ENCODE results near the gene FAM20C. TPM values are rescaled to one million over a fixed set of nuclear protein-coding genes. Genes with fewer than 3 reads are reported as not detected.
A peak's percentile ranks its signal among the peaks of the same experiment; 100 is the strongest.

The FAM20C gene
- total and polyA plus RNA-seq, 7 experiments from 2014 or later, result 0.22 to 27.0 (median 4.6) TPM; not detected in 2

- CTCF ChIA-PET, result no interaction called here
- DNase-seq, result no peak
- H3K36me3 ChIP-seq (ENCODE audit: control insufficient read depth in 2 of 3, insufficient read depth in 3 of 3, low read length in 3 of 3), result no peaks in the 10 kb centered on the region
These were observed 37.0 kb downstream of the FAM20C start for GRCh38 chr7:229184-229964.

GRCh38 chr7:230274-230673 is 37.9 kb downstream of the FAM20C start:
- ChIA-PET POLR2A (no interaction called here), CTCF (no interaction called here)
- Histone ChIP-seq H3K9me3 (ENCODE audit: control insufficient read depth in 2 of 3, low read length in 3 of 3) (no peaks in the 10 kb centered on the region), H3K27me3 (ENCODE audit: control insufficient read depth in 2 of 2, insufficient read depth in 2 of 2, low read length in 2 of 2) (no peaks in the 10 kb centered on the region), H3K4me3 (ENCODE audit: low read length) (no peak overlapping the region), H3K36me3 (ENCODE audit: control insufficient read depth in 2 of 3, insufficient read depth in 3 of 3, low read length in 3 of 3) (no peaks in the 10 kb centered on the region), H3K27ac (ENCODE audit: low read depth, low read length) (no peak overlapping the region), H3K4me1 (ENCODE audit: control insufficient read depth in 2 of 2, insufficient read depth in 2 of 2, low read length in 2 of 2) (no peaks in the 10 kb centered on the region)
- Mint-ChIP-seq H3K4me3 (no peak overlapping the region), H3K9me3 (no peaks in the 10 kb centered on the region), H3K36me3 (no peaks in the 10 kb centered on the region), H3K27me3 (peaks cover 0 to 15% (median 0%) of the 10 kb centered on the region in 5 donors), H3K27ac (no peak overlapping the region), H3K4me1 (no peaks in the 10 kb centered on the region)
- no peak for DNase-seq
- intact Hi-C loops (cut with micrococcal nuclease), result no loop called here
- no peak for ATAC-seq

More at GRCh38 chr7:229184-229964, 37.0 kb downstream of the FAM20C start:
- peaks cover 0 to 15% (median 0%) of the 10 kb centered on the region in 5 donors for H3K27me3 Mint-ChIP-seq
- no peaks in the 10 kb centered on the region for H3K27me3 ChIP-seq (ENCODE audit: control insufficient read depth in 2 of 2, insufficient read depth in 2 of 2, low read length in 2 of 2)
- POLR2A ChIA-PET, result no interaction called here
- no peaks in the 10 kb centered on the region for H3K4me1 ChIP-seq (ENCODE audit: control insufficient read depth in 2 of 2, insufficient read depth in 2 of 2, low read length in 2 of 2)
- no peak for ATAC-seq
- H3K4me1 Mint-ChIP-seq, result no peaks in the 10 kb centered on the region
- no peak overlapping the region for H3K4me3 ChIP-seq (ENCODE audit: low read length)
- H3K36me3 Mint-ChIP-seq, result no peaks in the 10 kb centered on the region
- no peaks in the 10 kb centered on the region for H3K9me3 ChIP-seq (ENCODE audit: control insufficient read depth in 2 of 3, low read length in 3 of 3)
- intact Hi-C loops (cut with micrococcal nuclease), result no loop called here
- no peak overlapping the region for H3K27ac Mint-ChIP-seq
- no peaks in the 10 kb centered on the region for H3K9me3 Mint-ChIP-seq
- no peak overlapping the region for H3K27ac ChIP-seq (ENCODE audit: low read depth, low read length)
- no peak overlapping the region for H3K4me3 Mint-ChIP-seq

GRCh38 chr7:231030-231857 is 38.9 kb downstream of the FAM20C start:
- no peaks in the 10 kb centered on the region for H3K4me1 ChIP-seq (ENCODE audit: control insufficient read depth in 2 of 2, insufficient read depth in 2 of 2, low read length in 2 of 2)
- no peaks in the 10 kb centered on the region for H3K9me3 ChIP-seq (ENCODE audit: control insufficient read depth in 2 of 3, low read length in 3 of 3)
- H3K27ac Mint-ChIP-seq, result peak overlapping the region in 1 of 9 donors; percentile 28
- H3K4me3 Mint-ChIP-seq, result no peak overlapping the region
- ChIA-PET POLR2A (no interaction called here), CTCF (no interaction called here)
- H3K27ac ChIP-seq (ENCODE audit: low read depth, low read length), result no peak overlapping the region
- no peaks in the 10 kb centered on the region for H3K4me1 Mint-ChIP-seq
- ATAC-seq (no peak), DNase-seq (no peak)
- H3K27me3 ChIP-seq (ENCODE audit: control insufficient read depth in 2 of 2, insufficient read depth in 2 of 2, low read length in 2 of 2), result no peaks in the 10 kb centered on the region
- no peaks in the 10 kb centered on the region for H3K36me3 ChIP-seq (ENCODE audit: control insufficient read depth in 2 of 3, insufficient read depth in 3 of 3, low read length in 3 of 3)
- H3K27me3 Mint-ChIP-seq, result peaks cover 0 to 15% (median 0%) of the 10 kb centered on the region in 5 donors
- H3K9me3 Mint-ChIP-seq, result no peaks in the 10 kb centered on the region
- intact Hi-C loops (cut with micrococcal nuclease), result no loop called here
- H3K4me3 ChIP-seq (ENCODE audit: low read length), result no peak overlapping the region
- no peaks in the 10 kb centered on the region for H3K36me3 Mint-ChIP-seq

GRCh38 chr7:231858-232246 is 39.5 kb downstream of the FAM20C start:
- Mint-ChIP-seq H3K27ac (no peak overlapping the region), H3K4me1 (no peaks in the 10 kb centered on the region)

GRCh38 chr7:232410-233248 is 40.3 kb downstream of the FAM20C start:
- Mint-ChIP-seq H3K36me3 (no peaks in the 10 kb centered on the region), H3K4me3 (no peak overlapping the region), H3K9me3 (no peaks in the 10 kb centered on the region), H3K27me3 (peaks cover 0 to 15% (median 0%) of the 10 kb centered on the region in 5 donors), H3K27ac (no peak overlapping the region), H3K4me1 (no peaks in the 10 kb centered on the region)
- intact Hi-C loops (cut with micrococcal nuclease), result no loop called here
- no peaks in the 10 kb centered on the region for H3K36me3 ChIP-seq (ENCODE audit: control insufficient read depth in 2 of 3, insufficient read depth in 3 of 3, low read length in 3 of 3)
- DNase-seq, result no peak
- ChIA-PET POLR2A (no interaction called here), CTCF (no interaction called here)
- H3K4me1 ChIP-seq (ENCODE audit: control insufficient read depth in 2 of 2, insufficient read depth in 2 of 2, low read length in 2 of 2), result no peaks in the 10 kb centered on the region
- no peaks in the 10 kb centered on the region for H3K27me3 ChIP-seq (ENCODE audit: control insufficient read depth in 2 of 2, insufficient read depth in 2 of 2, low read length in 2 of 2)
- H3K9me3 ChIP-seq (ENCODE audit: control insufficient read depth in 2 of 3, low read length in 3 of 3), result no peaks in the 10 kb centered on the region
- no peak overlapping the region for H3K4me3 ChIP-seq (ENCODE audit: low read length)
- H3K27ac ChIP-seq (ENCODE audit: low read depth, low read length), result no peak overlapping the region
- no peak for ATAC-seq

More at GRCh38 chr7:231858-232246, 39.5 kb downstream of the FAM20C start:
- H3K4me1 ChIP-seq (ENCODE audit: control insufficient read depth in 2 of 2, insufficient read depth in 2 of 2, low read length in 2 of 2), result no peaks in the 10 kb centered on the region
- POLR2A ChIA-PET, result no interaction called here
- Mint-ChIP-seq H3K9me3 (no peaks in the 10 kb centered on the region), H3K4me3 (no peak overlapping the region), H3K36me3 (no peaks in the 10 kb centered on the region), H3K27me3 (peaks cover 0 to 15% (median 0%) of the 10 kb centered on the region in 5 donors)
- CTCF ChIA-PET, result no interaction called here
- H3K27ac ChIP-seq (ENCODE audit: low read depth, low read length), result no peak overlapping the region
- H3K36me3 ChIP-seq (ENCODE audit: control insufficient read depth in 2 of 3, insufficient read depth in 3 of 3, low read length in 3 of 3), result no peaks in the 10 kb centered on the region
- H3K4me3 ChIP-seq (ENCODE audit: low read length), result no peak overlapping the region
- DNase-seq (no peak), ATAC-seq (no peak)
- H3K9me3 ChIP-seq (ENCODE audit: control insufficient read depth in 2 of 3, low read length in 3 of 3), result no peaks in the 10 kb centered on the region
- intact Hi-C loops (cut with micrococcal nuclease), result no loop called here
- no peaks in the 10 kb centered on the region for H3K27me3 ChIP-seq (ENCODE audit: control insufficient read depth in 2 of 2, insufficient read depth in 2 of 2, low read length in 2 of 2)

- CTCF ChIA-PET, result no interaction called here
These were observed 41.1 kb downstream of the FAM20C start for GRCh38 chr7:233249-234035.

More at GRCh38 chr7:233249-234035, 41.1 kb downstream of the FAM20C start:
- Mint-ChIP-seq H3K27me3 (peaks cover 0 to 15% (median 0%) of the 10 kb centered on the region in 5 donors), H3K27ac (no peak overlapping the region), H3K4me1 (no peaks in the 10 kb centered on the region), H3K36me3 (no peaks in the 10 kb centered on the region), H3K9me3 (no peaks in the 10 kb centered on the region), H3K4me3 (no peak overlapping the region)
- Histone ChIP-seq H3K27ac (ENCODE audit: low read depth, low read length) (no peak overlapping the region), H3K4me3 (ENCODE audit: low read length) (no peak overlapping the region), H3K4me1 (ENCODE audit: control insufficient read depth in 2 of 2, insufficient read depth in 2 of 2, low read length in 2 of 2) (no peaks in the 10 kb centered on the region), H3K27me3 (ENCODE audit: control insufficient read depth in 2 of 2, insufficient read depth in 2 of 2, low read length in 2 of 2) (no peaks in the 10 kb centered on the region), H3K36me3 (ENCODE audit: control insufficient read depth in 2 of 3, insufficient read depth in 3 of 3, low read length in 3 of 3) (no peaks in the 10 kb centered on the region), H3K9me3 (ENCODE audit: control insufficient read depth in 2 of 3, low read length in 3 of 3) (no peaks in the 10 kb centered on the region)
- intact Hi-C loops (cut with micrococcal nuclease), result no loop called here
- DNase-seq (no peak), ATAC-seq (no peak)
- POLR2A ChIA-PET, result no interaction called here
